ENCODE results near the gene WDR41. TPM values are rescaled to one million over a fixed set of nuclear protein-coding genes. Genes with fewer than 3 reads are reported as not detected.
"Not testable (repeated sequence)": the region's sequence is repeated elsewhere in the genome, so short reads cannot be mapped to it uniquely, and the experiment has no call there.

Gene WDR41
- total RNA-seq, result 10 to 100 TPM; 49.8 to 75.2 (median 56.6) TPM

- Histone ChIP-seq H3K9me3 (no peaks in the 10 kb centered on the region), H3K27ac (peak within 1 kb of the TSS; percentile 95 to 96), H3K4me1 (no peaks in the 10 kb centered on the region), H3K27me3 (no peaks in the 10 kb centered on the region), H3K36me3 (no peaks in the 10 kb centered on the region), H3K4me3 (peak within 1 kb of the TSS; percentile 75 to 86 (median 85))
- intact Hi-C loops (cut with DNase I; ENCODE audit: low total_unique reads), result no loop called here
- peak; percentile 86 to 87 for DNase-seq (ENCODE audit: low spot score in 2 of 2)
- TF ChIP-seq POLR2A (IDR thresholded peaks at IDR 0.05) (peak; percentile 15), CTCF (IDR thresholded peaks at IDR 0.05) (peak; percentile 54 to 96 (median 67)), POLR2AphosphoS5 (IDR thresholded peaks at IDR 0.05) (peak; percentile 45 to 79 (median 55))
These were observed at the start of gene WDR41 for GRCh38 chr5:77491783-77492652. Gene WDR41, minus strand, starts transcription at chr5:77492316. Its CDS starts 96 bp downstream, at chr5:77492220.

- no peaks in the 10 kb centered on the region for H3K36me3 ChIP-seq
- H3K9me3 ChIP-seq, result peaks cover 0 to 8% of the 10 kb centered on the region in 2 donors
- no peaks in the 10 kb centered on the region for H3K4me1 ChIP-seq
- H3K27me3 ChIP-seq, result no peaks in the 10 kb centered on the region
- DNase-seq (ENCODE audit: low spot score in 2 of 2), result no peak
- H3K27ac ChIP-seq, result no peak overlapping the region
- H3K4me3 ChIP-seq, result no peak overlapping the region
- intact Hi-C loops (cut with DNase I; ENCODE audit: low total_unique reads), result no loop called here
- no peak for TF ChIP-seq CTCF (IDR thresholded peaks at IDR 0.05)
- no peak for TF ChIP-seq POLR2A (IDR thresholded peaks at IDR 0.05)
- TF ChIP-seq POLR2AphosphoS5 (IDR thresholded peaks at IDR 0.05), result no peak
These were observed 39.2 kb upstream of the WDR41 start for GRCh38 chr5:77531297-77531696.

- Histone ChIP-seq H3K27ac (no peak overlapping the region), H3K36me3 (no peaks in the 10 kb centered on the region), H3K4me3 (no peak overlapping the region), H3K9me3 (no peaks in the 10 kb centered on the region), H3K27me3 (no peaks in the 10 kb centered on the region), H3K4me1 (no peaks in the 10 kb centered on the region)
- TF ChIP-seq CTCF (IDR thresholded peaks at IDR 0.05), result no peak
- TF ChIP-seq POLR2A (IDR thresholded peaks at IDR 0.05), result no peak
- TF ChIP-seq POLR2AphosphoS5 (IDR thresholded peaks at IDR 0.05), result no peak
- DNase-seq (ENCODE audit: low spot score in 2 of 2), result no peak
- intact Hi-C loops (cut with DNase I; ENCODE audit: low total_unique reads), result no loop called here
These were observed 26.2 kb upstream of the WDR41 start for GRCh38 chr5:77518304-77518703.

- no peaks in the 10 kb centered on the region for H3K4me1 ChIP-seq
- no peaks in the 10 kb centered on the region for H3K36me3 ChIP-seq
- no peak for TF ChIP-seq POLR2AphosphoS5 (IDR thresholded peaks at IDR 0.05)
- no peak for TF ChIP-seq CTCF (IDR thresholded peaks at IDR 0.05)
- no peak for TF ChIP-seq POLR2A (IDR thresholded peaks at IDR 0.05)
- intact Hi-C loops (cut with DNase I; ENCODE audit: low total_unique reads), result no loop called here
- H3K9me3 ChIP-seq, result no peaks in the 10 kb centered on the region
- no peak overlapping the region for H3K4me3 ChIP-seq
- H3K27me3 ChIP-seq, result no peaks in the 10 kb centered on the region
- no peak overlapping the region for H3K27ac ChIP-seq
- DNase-seq (ENCODE audit: low spot score in 2 of 2), result no peak
These were observed 22.3 kb upstream of the WDR41 start for GRCh38 chr5:77514457-77514856.

- DNase-seq (ENCODE audit: low spot score in 2 of 2), result no peak
These were observed 21.2 kb upstream of the WDR41 start for GRCh38 chr5:77513321-77513720.

GRCh38 chr5:77501132-77501531 lies 9.0 kb upstream of the WDR41 start:
- H3K9me3 ChIP-seq; H3K27me3 ChIP-seq; intact Hi-C loops (cut with DNase I; ENCODE audit: low total_unique reads); DNase-seq (ENCODE audit: low spot score in 2 of 2); H3K36me3 ChIP-seq; H3K4me3 ChIP-seq; H3K27ac ChIP-seq; H3K4me1 ChIP-seq: not testable (repeated sequence)

More at GRCh38 chr5:77513321-77513720, 21.2 kb upstream of the WDR41 start:
- H3K27me3 ChIP-seq, result no peaks in the 10 kb centered on the region
- no peak overlapping the region for H3K4me3 ChIP-seq
- no peaks in the 10 kb centered on the region for H3K9me3 ChIP-seq
- H3K36me3 ChIP-seq, result no peaks in the 10 kb centered on the region
- no peak for TF ChIP-seq POLR2AphosphoS5 (IDR thresholded peaks at IDR 0.05)
- TF ChIP-seq CTCF (IDR thresholded peaks at IDR 0.05), result no peak
- no peak for TF ChIP-seq POLR2A (IDR thresholded peaks at IDR 0.05)
- H3K27ac ChIP-seq, result no peak overlapping the region
- no peaks in the 10 kb centered on the region for H3K4me1 ChIP-seq
- intact Hi-C loops (cut with DNase I; ENCODE audit: low total_unique reads), result no loop called here
